Mucosa of rectum (tissue), 2 donors: Measurements from ENCODE around the gene CUEDC2.

Experiments
- H3K27ac ChIP-seq, 2 donors: one replicate each; pipeline ENCODE4 v1.7.0; 2013; ENCODE audit warnings: inconsistent platforms in 2 of 2, low read depth in 2 of 2, low read length in 2 of 2
- H3K27me3 ChIP-seq, 2 donors: one replicate each; pipeline ENCODE4 v1.7.0; 2013; ENCODE audit warnings: low read length in 2 of 2; ENCODE audit not compliant: control insufficient read depth in 2 of 2, insufficient read depth in 2 of 2
- H3K36me3 ChIP-seq, 2 donors: one replicate each; pipeline ENCODE4 v1.7.0; 2013; ENCODE audit warnings: low read length in 2 of 2; ENCODE audit not compliant: control insufficient read depth in 2 of 2, insufficient read depth in 2 of 2
- H3K4me1 ChIP-seq, 2 donors: one replicate each; pipeline ENCODE4 v1.7.0; 2013; ENCODE audit warnings: low read length in 2 of 2, mild to moderate bottlenecking in 1 of 2; ENCODE audit not compliant: control insufficient read depth in 2 of 2, insufficient read depth in 2 of 2
- H3K4me3 ChIP-seq, 2 donors: one replicate each; pipeline ENCODE4 v1.7.0; 2013; ENCODE audit warnings: low read length in 2 of 2
- H3K9ac ChIP-seq, 2 donors: one replicate each; pipeline ENCODE4 v1.7.0; 2013; ENCODE audit warnings: low read length in 2 of 2, low read depth in 1 of 2, mild to moderate bottlenecking in 1 of 2
- H3K9me3 ChIP-seq, 2 donors: one replicate each; pipeline ENCODE4 v1.7.0; 2013; ENCODE audit warnings: low read length in 2 of 2; ENCODE audit not compliant: control insufficient read depth in 2 of 2
- donor health status: healthy.
- donor health status: Normal muscosa, but diverticular disease.

CUEDC2 gene

DNA sequence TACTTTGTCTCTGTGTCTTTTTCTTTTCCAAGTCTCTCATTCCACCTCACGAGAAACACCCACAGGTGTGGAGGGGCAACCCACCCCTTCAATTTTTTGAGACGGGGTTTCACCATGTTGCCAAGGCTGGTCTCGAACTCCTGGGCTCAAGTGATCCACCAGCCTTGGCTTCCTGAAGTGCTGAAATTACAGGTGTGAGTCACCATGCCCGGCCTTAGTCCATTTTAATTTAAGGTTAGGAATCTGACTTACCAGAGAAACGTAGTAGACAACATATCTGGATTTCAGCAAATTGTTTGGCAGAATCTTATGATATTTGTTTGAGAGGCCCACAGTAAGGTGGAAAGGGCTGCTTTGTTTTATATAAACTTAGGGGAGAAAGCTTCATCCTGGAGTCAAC lies 40.1 kb downstream of the CUEDC2 start:
- Histone ChIP-seq H3K27ac (no peak overlapping the region), H3K4me1 (peaks cover 18 to 27% of the 10 kb centered on the region in 2 donors), H3K4me3 (no peak overlapping the region), H3K36me3 (peaks cover 0 to 3% of the 10 kb centered on the region in 2 donors), H3K9me3 (no peaks in the 10 kb centered on the region), H3K27me3 (no peaks in the 10 kb centered on the region), H3K9ac (no peak overlapping the region)

DNA sequence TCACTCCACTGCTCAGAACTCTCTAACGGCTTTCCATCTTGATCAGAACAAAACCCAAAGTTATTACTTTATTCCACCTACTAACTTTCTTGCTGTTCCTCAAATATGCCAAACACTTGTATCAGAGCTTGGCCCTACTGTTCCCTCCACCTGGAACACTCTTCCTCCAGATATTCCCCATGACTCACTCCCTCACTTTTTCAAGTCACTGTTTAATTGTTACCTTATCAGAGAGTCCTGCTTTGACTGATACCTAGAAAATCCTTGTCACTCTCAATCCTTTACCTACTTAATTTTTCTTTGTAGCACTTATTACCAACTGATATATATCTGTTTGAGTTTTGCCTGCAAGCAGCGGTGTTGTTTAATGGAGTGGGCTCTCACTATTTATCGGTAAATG lies 42.5 kb downstream of the CUEDC2 start:
- H3K4me3 ChIP-seq, result no peak overlapping the region
- no peaks in the 10 kb centered on the region for H3K36me3 ChIP-seq
- no peaks in the 10 kb centered on the region for H3K27me3 ChIP-seq
- peaks cover 5 to 12% of the 10 kb centered on the region in 2 donors for H3K4me1 ChIP-seq
- no peak overlapping the region for H3K27ac ChIP-seq
- H3K9ac ChIP-seq, result no peak overlapping the region
- no peaks in the 10 kb centered on the region for H3K9me3 ChIP-seq

DNA sequence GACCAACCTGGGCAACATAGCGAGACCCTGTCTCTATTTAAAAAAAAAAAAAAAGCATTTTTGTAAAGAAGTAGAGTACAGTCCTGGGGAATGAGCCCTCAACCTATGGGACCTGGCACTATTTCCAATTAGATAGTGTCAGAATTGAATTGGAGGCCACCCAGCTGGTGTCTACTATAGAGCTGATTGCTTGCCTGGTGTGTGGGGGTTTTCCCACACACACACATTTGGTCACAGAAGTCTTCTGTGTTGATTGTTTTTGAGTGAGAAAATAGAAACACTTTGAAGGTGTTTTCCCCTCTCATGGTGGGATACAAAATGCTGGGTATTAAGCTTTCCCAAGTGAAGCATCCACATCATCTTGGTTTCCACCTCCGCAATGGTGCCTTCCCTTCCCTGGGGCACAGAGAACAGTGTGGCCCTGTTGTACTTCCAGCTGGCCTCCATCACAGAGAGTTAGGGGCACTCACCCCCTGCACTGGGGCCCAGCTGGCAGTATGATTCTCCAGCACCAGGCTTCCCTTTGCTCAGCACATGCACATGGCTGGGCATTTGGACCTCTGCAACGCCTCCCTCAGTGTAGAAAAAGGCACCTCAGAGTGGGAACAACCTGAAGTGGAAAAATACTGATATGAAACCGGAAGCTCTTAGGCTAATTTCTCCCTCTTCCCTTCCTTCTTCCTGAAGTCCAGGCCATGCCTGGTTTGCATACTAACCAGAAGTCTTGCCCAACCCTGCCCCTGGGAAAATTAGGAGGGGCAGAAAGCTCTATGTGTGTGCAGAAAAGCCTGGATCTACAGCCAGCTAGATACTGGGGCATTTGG lies 47.6 kb downstream of the CUEDC2 start:
- Histone ChIP-seq H3K4me3 (no peak overlapping the region), H3K27me3 (no peaks in the 10 kb centered on the region), H3K36me3 (peaks cover 16 to 25% of the 10 kb centered on the region in 2 donors), H3K9me3 (no peaks in the 10 kb centered on the region), H3K27ac (no peak overlapping the region), H3K9ac (no peak overlapping the region), H3K4me1 (no peaks in the 10 kb centered on the region)

DNA sequence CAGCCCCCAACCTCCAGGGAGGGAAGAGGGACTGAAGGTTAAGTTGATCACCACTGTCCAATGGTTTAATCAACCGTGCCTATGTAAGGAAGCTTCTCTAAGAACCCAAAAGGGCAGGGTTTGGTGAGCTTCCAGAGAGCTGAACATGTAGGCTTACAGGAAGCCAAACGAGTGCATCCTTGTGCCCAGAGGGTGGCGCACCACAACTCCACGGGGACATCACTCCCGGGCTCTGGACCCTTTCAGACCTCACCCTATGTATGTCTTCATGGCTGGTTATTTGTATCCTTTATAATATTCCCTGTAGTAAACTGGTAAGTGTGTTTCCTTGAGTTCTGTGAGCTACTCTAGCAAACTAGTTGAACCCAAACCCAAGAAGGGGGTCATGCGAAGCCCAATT lies 48.3 kb downstream of the CUEDC2 start:
- no peaks in the 10 kb centered on the region for H3K27me3 ChIP-seq
- peaks cover 23 to 33% of the 10 kb centered on the region in 2 donors for H3K36me3 ChIP-seq
- no peaks in the 10 kb centered on the region for H3K9me3 ChIP-seq
- H3K4me1 ChIP-seq, result no peaks in the 10 kb centered on the region
- no peak overlapping the region for H3K4me3 ChIP-seq
- no peak overlapping the region for H3K27ac ChIP-seq
- no peak overlapping the region for H3K9ac ChIP-seq

DNA sequence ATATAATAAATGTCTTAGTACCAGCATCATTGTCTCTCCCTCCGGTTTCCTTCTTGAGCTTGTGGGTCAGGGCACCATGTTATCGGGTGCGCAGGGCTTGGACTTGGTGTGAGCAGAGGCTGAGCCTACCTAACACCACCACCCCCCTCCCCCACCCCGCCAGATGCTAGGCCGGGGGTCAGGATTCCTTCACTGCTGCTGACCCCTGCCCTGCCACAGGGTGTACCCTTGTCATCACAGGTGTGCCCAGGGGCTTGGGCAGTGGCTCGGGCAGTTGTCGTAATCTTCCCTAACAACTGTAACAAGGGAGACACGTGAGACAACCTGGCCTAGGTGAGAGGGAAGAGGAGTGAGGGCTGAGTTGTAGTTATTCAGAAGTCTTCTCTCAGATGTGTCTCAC lies 49.5 kb downstream of the CUEDC2 start:
- no peak overlapping the region for H3K27ac ChIP-seq
- H3K9ac ChIP-seq, result no peak overlapping the region
- H3K9me3 ChIP-seq, result no peaks in the 10 kb centered on the region
- H3K4me1 ChIP-seq, result no peaks in the 10 kb centered on the region
- no peaks in the 10 kb centered on the region for H3K27me3 ChIP-seq
- no peak overlapping the region for H3K4me3 ChIP-seq
- H3K36me3 ChIP-seq, result peaks cover 29 to 39% of the 10 kb centered on the region in 2 donors

DNA sequence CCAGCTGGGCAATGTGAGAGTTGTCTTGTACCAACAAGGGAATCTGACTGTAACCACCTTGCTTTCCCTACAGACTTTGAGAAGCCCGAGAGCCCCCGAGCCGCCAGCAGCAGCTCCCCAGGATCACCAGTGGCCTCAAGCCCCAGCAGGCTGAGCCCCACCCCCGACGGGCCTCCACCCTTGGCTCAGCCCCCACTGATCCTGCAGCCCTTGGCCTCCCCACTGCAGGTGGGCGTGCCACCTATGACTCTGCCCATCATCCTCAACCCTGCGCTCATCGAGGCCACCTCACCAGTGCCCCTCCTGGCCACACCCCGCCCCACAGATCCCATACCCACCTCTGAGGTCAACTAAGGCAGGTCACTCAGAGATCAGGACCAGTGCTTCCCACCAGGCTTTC lies 50.4 kb downstream of the CUEDC2 start:
- no peaks in the 10 kb centered on the region for H3K27me3 ChIP-seq
- no peaks in the 10 kb centered on the region for H3K9me3 ChIP-seq
- peaks cover 33 to 43% of the 10 kb centered on the region in 2 donors for H3K36me3 ChIP-seq
- H3K9ac ChIP-seq, result no peak overlapping the region
- no peaks in the 10 kb centered on the region for H3K4me1 ChIP-seq
- no peak overlapping the region for H3K4me3 ChIP-seq
- H3K27ac ChIP-seq, result no peak overlapping the region

DNA sequence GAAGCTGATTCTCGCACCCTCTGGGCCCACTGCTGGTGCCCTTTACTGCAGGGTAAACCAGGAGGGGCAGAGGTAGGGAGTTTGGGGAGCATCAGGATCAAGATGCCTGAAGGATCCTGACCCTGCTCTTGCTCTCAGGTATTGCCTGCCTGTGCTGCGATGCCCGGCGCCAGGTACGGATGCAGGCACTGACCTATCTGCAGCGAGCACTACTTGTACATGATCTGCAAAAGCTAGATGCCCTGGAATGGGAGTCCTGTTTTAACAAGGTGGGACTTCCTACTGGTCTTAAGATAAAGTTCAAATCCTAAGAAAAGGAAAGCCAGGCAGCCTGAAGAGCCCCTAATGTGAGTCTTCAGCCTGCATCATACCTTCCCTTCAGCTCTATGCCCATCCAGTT lies 53.0 kb downstream of the CUEDC2 start:
- H3K36me3 ChIP-seq, result peaks cover 52 to 68% of the 10 kb centered on the region in 2 donors

DNA sequence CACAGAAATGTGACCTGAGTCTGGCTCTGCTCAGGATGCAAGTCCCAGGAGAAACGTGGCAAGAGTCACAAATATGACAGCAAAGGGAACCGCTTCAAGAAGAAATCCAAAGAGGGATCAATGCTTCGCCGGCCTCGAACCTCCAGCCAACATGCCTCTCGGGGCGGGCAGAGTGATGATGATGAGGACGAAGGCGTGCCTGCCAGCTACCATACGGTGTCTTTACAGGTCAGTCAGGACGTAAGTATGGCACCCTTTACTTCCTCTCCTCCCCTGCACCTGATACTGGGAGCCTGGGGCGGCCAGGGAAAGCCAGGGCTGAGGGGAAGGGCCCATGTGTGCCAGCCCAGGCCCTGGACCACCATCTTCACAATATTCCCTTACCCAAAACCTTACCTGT lies 55.5 kb downstream of the CUEDC2 start:
- no peaks in the 10 kb centered on the region for H3K9me3 ChIP-seq
- H3K4me3 ChIP-seq, result no peak overlapping the region
- no peak overlapping the region for H3K9ac ChIP-seq
- H3K27me3 ChIP-seq, result no peaks in the 10 kb centered on the region
- no peaks in the 10 kb centered on the region for H3K4me1 ChIP-seq
- H3K36me3 ChIP-seq, result peaks cover 55 to 80% of the 10 kb centered on the region in 2 donors
- H3K27ac ChIP-seq, result no peak overlapping the region

More for the DNA sequence above, 53.0 kb downstream of the CUEDC2 start:
- Histone ChIP-seq H3K4me3 (no peak overlapping the region), H3K27ac (no peak overlapping the region), H3K9me3 (no peaks in the 10 kb centered on the region), H3K27me3 (no peaks in the 10 kb centered on the region), H3K9ac (no peak overlapping the region), H3K4me1 (no peaks in the 10 kb centered on the region)

DNA sequence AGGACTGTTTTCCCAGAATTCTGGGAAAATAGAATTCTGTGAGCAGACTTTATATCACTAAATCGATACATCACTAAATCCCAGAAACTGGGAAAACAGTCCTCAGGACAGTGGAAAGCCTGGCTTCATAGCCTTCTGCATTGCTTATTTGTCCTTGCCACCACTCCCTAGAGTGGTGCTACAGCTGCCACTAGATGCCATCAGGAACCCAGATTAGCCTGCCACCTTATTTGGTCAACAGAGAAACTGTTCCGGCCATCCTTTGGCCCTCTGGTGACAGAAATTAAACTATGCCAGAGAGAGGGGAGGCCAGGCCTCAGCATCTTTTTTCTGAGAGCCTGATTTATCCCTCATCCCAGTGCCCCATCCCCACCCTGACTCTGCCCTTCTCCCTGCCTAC lies 56.5 kb downstream of the CUEDC2 start:
- Histone ChIP-seq H3K4me1 (no peaks in the 10 kb centered on the region), H3K9ac (no peak overlapping the region), H3K9me3 (no peaks in the 10 kb centered on the region), H3K4me3 (no peak overlapping the region), H3K27me3 (no peaks in the 10 kb centered on the region), H3K27ac (no peak overlapping the region), H3K36me3 (peaks cover 56 to 83% of the 10 kb centered on the region in 2 donors)

DNA sequence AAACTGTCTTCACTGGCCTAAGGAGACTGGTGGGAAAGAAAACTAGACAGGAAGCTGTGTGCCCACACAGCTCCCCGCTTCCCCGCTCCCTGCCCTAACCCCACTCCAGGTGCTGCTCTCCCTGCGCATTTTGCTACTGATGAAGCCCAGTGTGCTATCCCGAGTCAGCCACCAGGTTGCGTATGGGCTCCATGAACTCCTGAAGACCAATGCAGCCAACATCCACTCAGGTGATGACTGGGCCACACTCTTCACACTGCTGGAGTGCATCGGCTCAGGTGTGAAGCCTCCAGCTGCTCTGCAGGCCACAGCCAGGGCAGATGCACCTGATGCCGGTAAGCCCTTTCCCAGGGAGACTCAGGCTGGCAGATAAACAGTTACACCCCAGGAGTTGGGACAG lies 57.1 kb downstream of the CUEDC2 start:
- Histone ChIP-seq H3K36me3 (peaks cover 59 to 83% of the 10 kb centered on the region in 2 donors), H3K4me1 (no peaks in the 10 kb centered on the region), H3K27ac (no peak overlapping the region), H3K9ac (no peak overlapping the region), H3K27me3 (no peaks in the 10 kb centered on the region), H3K9me3 (no peaks in the 10 kb centered on the region), H3K4me3 (no peak overlapping the region)
